Prostate gland (tissue), 2 donors: Measurements from ENCODE around the gene SPDYE6. TPM values are rescaled to one million over a fixed set of nuclear protein-coding genes. Genes with fewer than 3 reads are reported as not detected.
"Not testable (repeated sequence)": the region's sequence is repeated elsewhere in the genome, so short reads cannot be mapped to it uniquely, and the experiment has no call there.

Source experiments
- DNase-seq: peaks from one replicate; pipeline ENCODE4 v3.0.0-alpha.2; 2019; ENCODE audit warnings: low spot score
- H3K27ac ChIP-seq, 2 donors: fragments of 200-600 bp; sonication (generic); 2 replicates each; pipeline ENCODE4 v1.5.1; 2017 to 2019
- H3K27me3 ChIP-seq: fragments of 200-600 bp; sonication (generic); replicated peaks from 2 replicates; pipeline ENCODE4 v1.5.1; 2019; ENCODE audit not compliant: insufficient read depth
- H3K36me3 ChIP-seq, 2 donors: fragments of 200-600 bp; sonication (generic); 1 replicate in 1 of 2; 2 replicates in 1 of 2; pipeline versions ENCODE4 v1.5.1 to v1.8.1; 2017 to 2019
- H3K4me1 ChIP-seq: fragments of 200-600 bp; sonication (generic); replicated peaks from 2 replicates; pipeline ENCODE4 v1.5.1; 2019
- H3K4me3 ChIP-seq, 2 donors: fragments of 200-600 bp; sonication (generic); 2 replicates each; pipeline ENCODE4 v1.5.1; 2017 to 2019
- H3K9me3 ChIP-seq: fragments of 200-600 bp; sonication (generic); 2 replicates; pipeline ENCODE4 v1.5.1; 2017
- CTCF ChIP-seq, 4 experiments: fragments of 200-600 bp in 2 of 4; fragments of 450-650 bp in 2 of 4; sonication (generic) in 2 of 4; IDR thresholded peaks; 1 replicate in 3 of 4; 2 replicates in 1 of 4; pipeline ENCODE4 v1.5.1; 2016 to 2019; ENCODE audit warnings: antibody characterized with exemption in 4 of 4, mild to moderate bottlenecking in 2 of 4, moderate library complexity in 2 of 4
- POLR2A ChIP-seq: fragments of 450-650 bp; IDR thresholded peaks from one replicate; pipeline ENCODE4 v1.6.1; 2016; ENCODE audit warnings: antibody characterized with exemption, mild to moderate bottlenecking
- POLR2AphosphoS5 ChIP-seq: sonication (generic); formaldehyde crosslinking; IDR thresholded peaks from one replicate; pipeline ENCODE4 v1.6.1; 2017; ENCODE audit warnings: antibody characterized with exemption
- WGBS: methylation state at CpG from one replicate; pipeline ENCODE4 v1.1.5; 2018; 5-methylcytosine and 5-hydroxymethylcytosine counted together
- intact Hi-C: fragments of 100-400 bp; cut with DNase I; formaldehyde crosslinking; loops from one replicate; pipeline ENCODE4 v1.14.2; 2022
- total RNA-seq, 2 donors: library from RNA; depleted of rRNA; stranded (reverse); fragments of >200 nt; gene quantifications; one replicate each; pipeline ENCODE4 v1.1.0, GENCODE V29; 2016

SPDYE6 gene
- total RNA-seq, 2 donors from 2014 or later: 0.85 TPM; not detected in 1

GRCh38 chr7:102376964-102377466, 20.8 kb upstream of the SPDYE6 start:
- 89% methylated on average over 6 of the region's 6 CpGs for WGBS
- intact Hi-C loops: no loop called here

GRCh38 chr7:102372796-102373195, 16.6 kb upstream of the SPDYE6 start:
- 50% methylated on average over 2 of the region's 2 CpGs for WGBS
- H3K27me3 ChIP-seq, DNase-seq, H3K4me1 ChIP-seq, H3K4me3 ChIP-seq, intact Hi-C loops, H3K27ac ChIP-seq, H3K9me3 ChIP-seq, H3K36me3 ChIP-seq: not testable (repeated sequence)

More at GRCh38 chr7:102376964-102377466, 20.8 kb upstream of the SPDYE6 start:
- Histone ChIP-seq H3K27me3 (no peaks in the 10 kb centered on the region), H3K4me1 (no peaks in the 10 kb centered on the region), H3K36me3 (peaks cover 0 to 10% of the 10 kb centered on the region in 2 donors), H3K9me3 (no peaks in the 10 kb centered on the region), H3K27ac (no peak overlapping the region), H3K4me3 (no peak overlapping the region)
- no peak for DNase-seq
- TF ChIP-seq POLR2AphosphoS5: no peak
- no peak for TF ChIP-seq POLR2A
- no peak for TF ChIP-seq CTCF (IDR thresholded peaks at IDR 0.05)

- H3K9me3 ChIP-seq, intact Hi-C loops, H3K36me3 ChIP-seq, H3K4me1 ChIP-seq, H3K4me3 ChIP-seq, DNase-seq, H3K27ac ChIP-seq, H3K27me3 ChIP-seq: not testable (repeated sequence)
Observed at GRCh38 chr7:102370038-102370437, 13.8 kb upstream of the SPDYE6 start.

GRCh38 chr7:102365390-102365789, 9.1 kb upstream of the SPDYE6 start:
- H3K27me3 ChIP-seq, H3K27ac ChIP-seq, DNase-seq, H3K4me1 ChIP-seq, intact Hi-C loops, H3K36me3 ChIP-seq, H3K4me3 ChIP-seq, H3K9me3 ChIP-seq: not testable (repeated sequence)
- WGBS: 57% methylated on average over 7 of the region's 7 CpGs

- Histone ChIP-seq H3K27ac (peak overlapping the region; percentile 88 to 92), H3K4me3 (peak overlapping the region; percentile 83 to 88)
- H3K9me3 ChIP-seq, H3K4me1 ChIP-seq, H3K36me3 ChIP-seq, H3K27me3 ChIP-seq, DNase-seq, intact Hi-C loops: not testable (repeated sequence)
- WGBS: under 1% methylated on average over 20 of the region's 20 CpGs
Observed at GRCh38 chr7:102364394-102364886, 8.2 kb upstream of the SPDYE6 start.

GRCh38 chr7:102363549-102364393, 7.5 kb upstream of the SPDYE6 start:
- under 1% methylated on average over 39 of the region's 76 CpGs for WGBS
- TF ChIP-seq POLR2A: peak; percentile 67
- TF ChIP-seq CTCF (IDR thresholded peaks at IDR 0.05): peak in 2 of 4 experiments; percentile 38 to 43
- TF ChIP-seq POLR2AphosphoS5: peak; percentile 99
- H3K4me3 ChIP-seq: peak overlapping the region; percentile 83 to 88

GRCh38 chr7:102346983-102347382, 9.3 kb downstream of the SPDYE6 start:
- not testable (repeated sequence) for H3K9me3 ChIP-seq
- 99% methylated on average over 4 of the region's 6 CpGs for WGBS

More at GRCh38 chr7:102363549-102364393, 7.5 kb upstream of the SPDYE6 start:
- H3K27me3 ChIP-seq, intact Hi-C loops, H3K9me3 ChIP-seq, H3K36me3 ChIP-seq, H3K4me1 ChIP-seq: not testable (repeated sequence)
- H3K27ac ChIP-seq: peak overlapping the region; percentile 88 to 92
- peak; percentile 96 for DNase-seq

GRCh38 chr7:102340599-102341368, 15.5 kb downstream of the SPDYE6 start:
- H3K36me3 ChIP-seq, H3K27ac ChIP-seq, H3K9me3 ChIP-seq, intact Hi-C loops, DNase-seq, H3K4me3 ChIP-seq, H3K4me1 ChIP-seq, H3K27me3 ChIP-seq: not testable (repeated sequence)
- WGBS: 86% methylated on average over 5 of the region's 7 CpGs

More at GRCh38 chr7:102346983-102347382, 9.3 kb downstream of the SPDYE6 start:
- H3K36me3 ChIP-seq, H3K27ac ChIP-seq, intact Hi-C loops, H3K27me3 ChIP-seq, H3K4me3 ChIP-seq, H3K4me1 ChIP-seq, DNase-seq: not testable (repeated sequence)

GRCh38 chr7:102337420-102337819, 18.8 kb downstream of the SPDYE6 start:
- H3K27me3 ChIP-seq, H3K4me3 ChIP-seq, DNase-seq, intact Hi-C loops, H3K36me3 ChIP-seq, H3K9me3 ChIP-seq, H3K27ac ChIP-seq, H3K4me1 ChIP-seq: not testable (repeated sequence)
- WGBS: 69% methylated on average over 4 of the region's 4 CpGs

- H3K27ac ChIP-seq, intact Hi-C loops, H3K4me1 ChIP-seq, DNase-seq, H3K27me3 ChIP-seq, H3K36me3 ChIP-seq, H3K4me3 ChIP-seq, H3K9me3 ChIP-seq: not testable (repeated sequence)
- 80% methylated on average over 1 of the region's 8 CpGs for WGBS
Observed at GRCh38 chr7:102337002-102337401, 19.2 kb downstream of the SPDYE6 start.
